Measurements from ENCODE around the gene ZDHHC4.

The ZDHHC4 gene

DNA sequence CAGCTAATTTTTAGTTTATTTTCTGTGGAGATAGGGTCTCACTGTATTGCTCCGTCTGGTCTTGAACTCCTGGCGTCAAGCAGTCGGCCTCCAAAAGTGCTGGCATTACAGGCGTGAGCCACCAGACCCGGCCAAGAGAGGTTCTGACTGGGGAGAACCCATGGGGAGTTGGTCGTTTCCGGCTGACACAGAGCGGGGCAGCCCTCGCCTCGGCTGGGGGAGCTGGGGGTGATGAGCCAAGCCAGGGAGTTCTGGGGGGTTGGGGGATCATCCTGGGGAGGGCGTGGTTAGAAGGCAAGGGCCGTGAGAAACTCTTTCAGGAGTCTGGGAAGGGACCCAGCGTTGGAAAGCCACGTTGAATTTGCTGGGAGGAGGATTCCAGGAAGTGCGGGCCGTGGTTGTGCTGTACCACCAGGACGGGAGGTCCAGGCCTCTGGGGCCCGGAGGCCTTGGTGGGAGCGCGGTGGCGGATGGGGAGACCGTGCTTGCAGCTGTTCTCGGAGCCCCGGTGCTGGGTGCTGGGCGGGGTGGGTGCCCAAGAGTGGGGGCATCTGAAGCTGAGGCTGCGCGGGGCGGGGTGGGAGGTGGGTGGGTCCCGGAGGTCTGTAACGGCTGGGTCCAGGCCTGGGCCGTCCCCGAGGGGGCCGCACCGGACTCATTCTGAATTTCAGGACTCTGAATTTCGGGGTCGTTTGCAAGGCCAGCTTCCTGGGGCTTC is 29.8 kb downstream of the ZDHHC4 start:
- no peak for DNase-seq (ENCODE audit: low read depth in 2 of 2, low spot score in 1 of 2)

DNA sequence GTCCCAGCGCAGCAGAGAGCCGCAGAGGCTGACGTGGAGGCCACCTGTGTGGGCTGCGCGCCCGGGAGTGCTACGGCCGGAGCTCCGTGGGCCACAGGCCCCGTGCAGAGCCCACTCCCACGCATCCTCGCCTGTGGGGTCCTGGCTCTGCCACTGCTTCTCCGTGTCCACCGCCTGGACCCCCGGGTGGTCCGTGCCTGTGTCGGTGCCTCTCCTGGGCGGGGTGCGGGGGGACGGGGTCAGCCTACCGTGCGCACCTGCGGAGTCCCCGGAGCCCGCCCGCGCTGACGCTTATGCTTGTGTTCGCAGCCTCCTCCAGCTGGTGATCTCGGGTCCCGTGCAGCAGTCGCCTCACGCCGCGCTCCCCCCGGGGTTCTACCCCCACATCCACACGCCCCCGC is 30.4 kb downstream of the ZDHHC4 start:
- DNase-seq (ENCODE audit: low read depth in 2 of 2, low spot score in 1 of 2): no peak

DNA sequence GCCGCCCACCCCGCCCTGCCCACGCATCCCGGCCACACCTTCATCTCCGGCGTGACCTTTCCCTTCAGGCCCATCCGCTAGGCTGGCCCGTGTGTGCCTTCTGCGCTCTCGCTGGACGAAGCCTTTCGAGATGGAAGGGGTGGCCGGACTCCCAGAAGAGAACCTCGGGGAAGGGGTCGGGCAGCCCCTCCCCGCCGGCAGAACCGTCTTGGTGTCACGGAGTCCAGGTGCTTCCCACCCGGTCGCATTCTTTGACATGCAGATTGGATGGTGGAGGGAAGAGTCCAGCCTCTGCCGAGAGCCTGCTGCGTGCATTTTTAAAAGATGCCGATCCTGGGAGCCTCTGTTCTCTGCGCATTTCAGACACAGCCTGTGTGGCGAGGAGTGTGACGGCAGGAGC is 30.8 kb downstream of the ZDHHC4 start:
- no peak for DNase-seq (ENCODE audit: low read depth in 2 of 2, low spot score in 1 of 2)

DNA sequence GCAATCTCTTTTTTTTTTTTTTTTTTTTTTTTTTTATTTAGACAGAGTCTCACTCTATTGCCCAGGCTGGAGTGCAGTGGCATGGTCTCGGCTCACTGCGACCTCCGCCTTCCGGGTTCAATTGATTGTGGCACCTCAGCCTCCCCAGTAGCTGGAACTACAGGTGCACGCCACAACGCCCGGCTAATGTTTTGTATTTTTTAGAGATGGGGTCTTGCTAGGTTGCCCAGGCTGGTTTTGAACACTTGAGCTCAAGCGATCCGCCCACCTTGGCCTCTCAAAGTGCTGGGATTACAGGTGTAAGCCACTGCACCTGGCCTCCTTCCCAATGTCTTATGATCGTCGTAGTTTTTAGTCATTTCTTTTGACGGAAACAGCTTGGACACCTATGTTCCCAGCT is 31.5 kb downstream of the ZDHHC4 start:
- no peak for DNase-seq (ENCODE audit: low read depth in 2 of 2, low spot score in 1 of 2)

DNA sequence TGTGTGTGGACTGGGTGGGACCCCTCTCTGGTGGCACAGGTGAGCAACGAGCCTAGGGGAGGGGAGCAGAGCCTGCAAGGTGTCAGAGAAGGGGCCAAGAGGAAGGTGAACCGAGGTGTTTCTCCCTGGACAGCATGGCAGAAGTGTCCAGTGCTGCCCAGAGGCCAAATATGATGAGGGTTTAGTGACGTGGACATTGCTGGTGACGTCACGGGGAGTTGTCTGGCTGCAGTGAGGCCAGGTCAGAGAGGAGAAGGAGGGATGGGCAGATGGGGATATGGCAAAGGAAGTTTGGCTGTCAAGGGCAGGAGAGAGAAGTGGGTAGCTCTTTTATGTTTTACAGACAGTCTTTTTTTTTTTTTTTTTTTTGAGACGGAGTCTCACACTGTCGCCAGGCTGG is 35.6 kb downstream of the ZDHHC4 start:
- DNase-seq (ENCODE audit: low read depth in 2 of 2, low spot score in 1 of 2): no peak

DNA sequence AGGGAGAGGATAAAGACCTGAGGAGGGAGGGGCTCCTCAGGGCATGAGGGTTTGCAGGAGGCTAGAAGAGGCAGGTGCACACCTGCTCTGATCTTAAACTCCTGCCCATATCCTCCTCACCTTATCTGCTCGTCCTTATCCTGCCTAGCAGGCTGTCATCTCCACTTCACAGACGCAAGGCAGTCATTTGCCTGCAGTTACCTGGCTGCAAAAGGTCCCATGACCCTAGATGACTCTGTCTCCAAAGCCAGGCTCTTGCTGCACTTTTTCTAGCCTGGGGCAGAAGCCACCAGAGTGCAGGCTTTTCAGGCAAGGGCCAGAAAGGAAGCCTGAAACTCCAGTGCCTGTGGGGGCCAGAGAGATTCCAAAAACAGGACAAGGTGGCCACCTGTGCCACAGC is 36.5 kb downstream of the ZDHHC4 start:
- DNase-seq (ENCODE audit: low read depth in 2 of 2, low spot score in 1 of 2): no peak

DNA sequence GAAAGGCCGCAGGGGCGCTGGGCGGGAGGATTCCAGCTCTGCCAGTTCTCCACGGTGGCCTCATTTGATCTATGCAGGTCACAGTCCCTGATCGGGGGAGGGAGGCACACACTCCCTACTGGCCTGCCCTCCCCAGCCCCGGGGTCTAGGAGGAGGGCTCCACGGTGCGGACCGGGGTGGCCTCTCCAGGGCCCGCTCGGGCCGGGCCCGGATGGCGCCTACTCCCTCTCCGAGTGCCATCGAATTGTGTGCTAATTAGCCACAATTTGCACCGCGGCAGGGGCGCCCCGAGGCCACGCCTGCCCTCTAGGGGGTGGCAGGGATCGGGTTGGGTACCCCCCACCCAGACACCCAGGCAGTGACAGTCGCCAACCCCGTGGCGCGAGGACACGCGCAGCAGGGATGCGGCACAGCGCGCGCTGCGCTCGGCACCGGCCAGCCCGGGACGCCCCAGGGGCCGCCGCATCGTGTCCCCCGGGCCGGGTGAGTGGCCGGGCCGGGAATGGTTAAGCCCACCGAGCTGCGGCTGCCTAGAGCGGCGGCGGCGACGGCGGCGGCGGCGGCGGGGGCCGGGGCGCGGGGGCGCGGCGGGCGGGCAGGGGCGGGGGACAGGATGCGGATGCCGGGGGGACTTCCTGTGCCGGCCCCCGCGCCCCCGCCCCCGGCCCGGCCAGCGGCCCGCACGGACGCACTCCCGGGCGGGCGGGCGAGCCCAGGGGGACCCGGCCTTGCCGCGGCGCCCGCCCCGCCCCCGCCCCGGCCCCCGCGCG is 37.9 kb downstream of the ZDHHC4 start, which contains the start of gene ZNF853:
Gene ZNF853, plus strand, starts transcription at position 658 of the 770 bp plus-strand sequence. CDS start 565 bp downstream, outside the sequence.
- no peak for DNase-seq (ENCODE audit: low read depth in 2 of 2, low spot score in 1 of 2)

DNA sequence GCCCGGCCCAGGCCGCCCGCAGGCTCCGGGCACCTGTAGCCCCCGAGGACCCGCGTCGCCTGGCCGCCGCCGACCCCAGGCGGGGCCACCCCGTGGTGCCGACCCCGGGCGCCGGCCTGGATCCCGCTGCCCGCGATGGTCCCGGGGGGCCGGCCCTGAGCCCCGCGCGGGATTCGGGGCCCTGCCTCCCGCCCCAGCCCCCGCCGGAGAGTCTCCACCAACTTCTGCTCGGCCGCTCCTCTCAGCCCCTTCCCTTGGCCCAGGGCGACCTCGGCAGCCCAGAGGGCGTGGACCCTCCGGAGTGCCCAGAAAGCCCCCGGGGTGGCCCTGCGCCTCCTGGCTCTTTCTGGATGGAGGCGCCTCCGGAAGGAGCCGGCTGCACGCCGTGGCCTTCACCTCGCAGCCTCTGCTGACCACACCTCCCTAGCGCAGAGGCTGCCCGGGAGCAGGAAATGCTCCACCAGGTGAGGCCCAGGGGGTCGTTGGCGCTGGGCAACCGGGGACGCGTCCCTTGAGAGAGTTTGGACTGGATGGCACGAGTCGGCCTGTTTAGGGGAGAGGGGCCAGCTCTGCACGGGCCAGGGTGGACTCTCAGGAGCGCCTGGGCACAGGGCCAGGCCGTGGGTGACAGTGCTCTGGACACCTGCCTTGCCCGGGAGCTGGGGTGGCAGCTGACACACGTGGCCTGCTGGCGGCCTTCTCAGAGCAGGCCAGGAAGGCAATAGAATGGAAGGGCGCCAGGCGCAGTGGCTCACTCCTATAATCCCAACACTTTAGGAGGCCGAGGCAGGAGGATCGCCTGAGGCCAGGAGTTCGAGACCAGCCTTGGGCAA is 38.7 kb downstream of the ZDHHC4 start:
- DNase-seq (ENCODE audit: low read depth in 2 of 2, low spot score in 1 of 2): no peak

DNA sequence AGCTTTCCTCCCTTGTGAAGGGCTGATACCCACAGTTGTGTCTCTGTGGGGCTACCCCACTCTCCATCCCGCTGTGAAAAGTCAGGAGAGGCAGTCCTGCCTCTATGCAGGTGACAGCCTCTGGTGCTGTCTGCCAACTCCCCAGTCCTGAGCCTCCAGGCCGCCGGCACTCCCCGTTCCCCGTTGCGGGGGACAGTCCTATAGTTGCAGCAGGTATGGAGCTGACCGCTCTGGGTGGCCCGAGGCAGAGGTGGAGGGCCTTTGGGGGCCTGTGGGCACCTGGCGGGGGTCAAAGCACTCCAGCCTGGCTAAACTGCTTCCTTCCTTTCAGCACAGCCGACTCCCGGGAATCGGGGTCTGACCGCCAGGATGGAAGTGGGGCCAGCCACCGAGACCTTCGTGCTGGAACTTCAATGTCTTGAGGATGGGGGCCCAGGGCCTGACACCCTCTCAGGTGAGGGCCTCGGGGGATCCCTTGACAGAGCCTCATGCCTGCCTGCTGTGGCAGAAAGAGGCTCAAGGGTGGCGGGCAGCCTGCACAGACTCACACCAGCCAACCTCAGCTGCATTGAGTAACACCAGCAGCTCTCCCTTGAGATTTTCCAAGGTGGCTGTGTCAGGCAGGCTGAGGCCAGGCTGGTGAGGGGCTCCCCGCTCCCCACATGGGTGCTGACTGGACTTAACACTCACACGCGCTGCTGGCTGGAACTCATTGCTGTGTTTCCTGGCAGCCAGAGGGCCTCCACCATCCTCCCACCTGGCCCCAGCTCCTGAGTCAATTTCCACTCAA is 39.8 kb downstream of the ZDHHC4 start:
- no peak for DNase-seq (ENCODE audit: low read depth in 2 of 2, low spot score in 1 of 2)

DNA sequence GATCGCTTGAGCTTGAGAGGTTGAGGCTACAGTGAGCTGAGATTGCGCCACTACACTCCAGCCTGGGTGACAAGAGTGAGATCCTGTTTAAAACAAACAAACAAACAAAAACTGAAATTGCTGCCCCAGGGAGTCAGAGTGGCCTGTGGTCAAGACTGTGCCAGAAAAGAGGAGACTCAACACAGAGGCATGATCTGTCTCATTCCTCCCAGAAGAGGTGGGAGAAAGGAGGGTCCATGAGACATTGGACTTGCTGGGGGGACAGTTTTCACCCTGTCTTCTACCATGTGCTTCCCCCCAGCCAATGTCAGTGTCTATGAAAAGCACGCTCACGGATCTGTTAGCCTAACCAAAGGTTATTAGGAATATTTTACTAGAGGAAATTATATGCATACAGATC is 41.4 kb downstream of the ZDHHC4 start:
- DNase-seq (ENCODE audit: low read depth in 2 of 2, low spot score in 1 of 2): no peak

DNA sequence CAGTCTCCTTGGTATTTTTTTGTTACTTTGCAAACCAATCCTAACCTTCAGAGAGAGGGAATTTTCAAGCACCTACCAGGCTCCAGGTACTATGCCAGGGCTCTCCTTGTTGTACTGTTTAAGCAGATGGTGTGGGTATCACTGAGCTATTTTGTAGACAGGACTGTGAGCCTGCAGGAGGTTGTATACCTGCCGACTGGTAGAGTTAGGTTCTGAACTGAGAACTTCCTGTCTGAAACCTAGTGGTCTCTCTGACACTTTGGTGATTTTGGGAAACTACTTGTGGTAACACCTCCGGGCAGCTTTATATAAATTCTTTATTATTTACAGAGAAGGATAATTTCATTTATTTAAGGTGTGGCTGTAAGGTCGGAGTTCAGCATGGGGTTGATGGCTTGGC is 42.7 kb downstream of the ZDHHC4 start:
- DNase-seq (ENCODE audit: low read depth in 2 of 2, low spot score in 1 of 2): no peak

DNA sequence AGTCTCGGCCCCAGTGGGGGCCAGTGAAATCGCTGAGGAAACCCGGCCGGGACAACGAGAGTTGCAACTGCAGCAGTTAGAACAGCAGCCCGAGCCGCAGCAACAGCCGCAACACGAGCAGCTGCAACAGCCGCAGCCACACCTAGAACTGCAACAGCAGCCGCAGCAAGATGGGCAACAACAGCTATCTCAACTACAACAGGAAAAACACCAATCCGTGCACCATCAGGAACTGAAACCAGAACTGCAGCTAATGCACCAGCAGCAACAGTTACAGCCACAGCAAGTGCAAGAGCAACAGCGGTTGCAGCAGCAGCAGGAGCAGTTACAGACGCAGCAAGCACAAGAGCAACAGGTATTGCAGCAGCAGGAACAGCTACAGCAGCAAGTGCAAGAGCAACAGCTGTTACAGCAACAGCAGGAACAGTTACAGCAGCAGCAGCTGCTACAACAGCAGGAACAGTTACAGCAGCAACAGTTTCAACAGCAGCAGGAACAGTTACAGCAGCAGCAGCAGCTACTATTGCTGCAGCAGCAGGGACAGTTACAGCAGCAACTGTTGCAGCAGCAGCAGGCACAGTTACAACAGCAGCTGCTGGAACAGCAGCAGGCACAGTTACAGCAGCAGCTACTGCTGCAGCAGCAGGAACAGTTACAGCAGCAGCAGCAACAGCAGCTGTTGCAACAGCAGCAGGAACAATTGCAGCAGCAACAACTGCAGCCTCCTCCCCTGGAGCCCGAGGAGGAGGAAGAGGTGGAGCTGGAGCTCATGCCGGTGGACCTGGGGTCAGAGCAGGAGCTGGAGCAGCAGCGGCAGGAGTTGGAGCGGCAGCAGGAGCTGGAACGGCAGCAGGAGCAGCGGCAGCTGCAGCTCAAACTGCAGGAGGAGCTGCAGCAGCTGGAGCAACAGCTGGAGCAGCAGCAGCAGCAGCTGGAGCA is 44.2 kb downstream of the ZDHHC4 start:
- no peak for DNase-seq (ENCODE audit: low read depth in 2 of 2, low spot score in 1 of 2)

DNA sequence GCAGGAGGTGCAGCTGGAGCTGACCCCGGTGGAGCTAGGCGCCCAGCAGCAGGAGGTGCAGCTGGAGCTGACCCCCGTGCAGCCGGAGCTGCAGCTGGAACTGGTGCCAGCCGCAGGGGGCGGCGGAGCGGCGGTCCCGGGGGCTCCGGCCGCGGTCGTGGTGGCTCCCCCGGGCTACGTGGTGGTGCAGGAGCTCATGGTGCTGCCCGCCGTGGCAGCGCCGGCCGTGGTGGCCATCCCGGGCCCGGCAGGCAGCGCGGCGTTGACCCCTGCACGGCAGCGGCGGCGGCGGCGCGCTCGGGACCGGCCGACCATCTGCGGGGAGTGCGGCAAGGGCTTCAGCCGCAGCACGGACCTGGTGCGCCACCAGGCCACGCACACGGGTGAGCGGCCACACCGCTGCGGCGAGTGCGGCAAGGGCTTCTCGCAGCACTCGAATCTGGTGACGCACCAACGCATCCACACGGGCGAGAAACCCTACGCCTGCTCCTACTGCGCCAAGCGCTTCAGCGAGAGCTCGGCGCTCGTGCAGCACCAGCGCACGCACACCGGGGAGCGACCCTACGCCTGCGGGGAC is 45.0 kb downstream of the ZDHHC4 start:
- DNase-seq (ENCODE audit: low read depth in 2 of 2, low spot score in 1 of 2): no peak

DNA sequence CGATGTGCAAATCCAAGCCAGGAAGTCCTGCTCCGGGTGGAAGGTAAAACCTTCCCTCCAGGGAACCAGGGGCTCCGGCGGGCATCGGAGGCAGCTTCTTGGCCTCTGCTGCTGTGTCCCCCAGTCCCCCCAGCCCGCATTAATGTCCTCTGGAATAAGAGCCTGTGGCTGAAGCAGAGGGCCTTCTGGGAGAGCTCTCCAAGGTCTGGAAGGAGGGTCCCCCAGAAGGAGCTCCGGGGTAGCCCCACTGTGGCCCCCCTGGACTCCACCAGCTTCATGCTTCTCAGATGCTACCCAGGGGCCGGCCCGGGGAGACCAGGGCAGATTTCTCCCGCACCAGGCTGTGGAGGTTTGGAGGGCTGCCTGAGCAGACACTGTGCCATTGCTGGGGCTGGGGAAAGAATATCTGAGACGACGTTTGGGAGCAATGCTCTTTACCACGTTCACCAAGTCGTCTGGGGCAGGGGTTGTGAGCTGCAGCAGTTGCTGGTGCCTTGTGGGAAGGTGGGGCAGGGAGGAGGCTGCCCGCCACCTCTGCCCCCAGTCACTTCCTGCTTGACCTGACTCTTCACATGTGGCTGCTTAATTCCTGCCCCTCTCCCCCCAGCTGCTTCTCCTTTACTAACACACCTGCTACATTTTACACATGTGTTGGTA is 46.5 kb downstream of the ZDHHC4 start:
- no peak for DNase-seq (ENCODE audit: low read depth in 2 of 2, low spot score in 1 of 2)

DNA sequence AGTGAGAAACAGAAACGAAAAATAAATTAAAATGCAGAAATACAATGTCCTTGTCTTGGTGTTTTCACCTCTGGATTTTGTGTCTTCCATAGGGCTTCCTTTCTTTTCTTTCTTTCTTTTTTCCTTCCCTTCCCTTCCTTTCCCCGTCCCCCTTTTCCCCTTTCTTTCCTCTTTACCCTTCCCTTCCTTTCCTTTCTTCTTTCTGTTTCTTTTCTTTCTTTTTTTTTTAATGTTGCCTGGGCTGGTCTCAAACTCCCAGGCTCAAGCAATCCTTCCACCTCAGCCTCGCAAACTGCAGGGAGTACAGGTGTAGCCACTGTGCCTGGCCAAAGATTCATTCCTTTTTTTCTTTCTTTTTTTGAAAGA is 47.0 kb downstream of the ZDHHC4 start:
- no peak for DNase-seq (ENCODE audit: low read depth in 2 of 2, low spot score in 1 of 2)

DNA sequence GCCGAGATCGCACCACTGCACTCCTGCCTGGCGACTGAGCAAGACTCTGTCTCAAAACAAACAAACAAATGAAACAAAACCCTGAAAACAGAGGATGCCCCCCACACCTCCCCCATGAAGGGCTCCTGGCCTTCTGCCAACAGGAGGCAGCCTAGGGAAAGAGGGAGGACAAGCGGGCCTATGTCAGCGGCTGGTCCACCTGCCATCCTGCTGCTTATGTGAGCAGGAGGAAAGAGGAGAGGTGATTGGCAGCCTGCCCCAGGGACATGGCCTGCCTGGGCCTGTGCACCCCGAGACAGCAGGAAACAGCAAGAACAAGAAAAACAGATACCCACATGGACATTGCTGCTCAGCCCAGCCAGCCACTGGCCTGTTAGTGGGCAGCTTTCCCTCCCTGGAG is 50.8 kb downstream of the ZDHHC4 start:
- DNase-seq (ENCODE audit: low read depth in 2 of 2, low spot score in 1 of 2): no peak

DNA sequence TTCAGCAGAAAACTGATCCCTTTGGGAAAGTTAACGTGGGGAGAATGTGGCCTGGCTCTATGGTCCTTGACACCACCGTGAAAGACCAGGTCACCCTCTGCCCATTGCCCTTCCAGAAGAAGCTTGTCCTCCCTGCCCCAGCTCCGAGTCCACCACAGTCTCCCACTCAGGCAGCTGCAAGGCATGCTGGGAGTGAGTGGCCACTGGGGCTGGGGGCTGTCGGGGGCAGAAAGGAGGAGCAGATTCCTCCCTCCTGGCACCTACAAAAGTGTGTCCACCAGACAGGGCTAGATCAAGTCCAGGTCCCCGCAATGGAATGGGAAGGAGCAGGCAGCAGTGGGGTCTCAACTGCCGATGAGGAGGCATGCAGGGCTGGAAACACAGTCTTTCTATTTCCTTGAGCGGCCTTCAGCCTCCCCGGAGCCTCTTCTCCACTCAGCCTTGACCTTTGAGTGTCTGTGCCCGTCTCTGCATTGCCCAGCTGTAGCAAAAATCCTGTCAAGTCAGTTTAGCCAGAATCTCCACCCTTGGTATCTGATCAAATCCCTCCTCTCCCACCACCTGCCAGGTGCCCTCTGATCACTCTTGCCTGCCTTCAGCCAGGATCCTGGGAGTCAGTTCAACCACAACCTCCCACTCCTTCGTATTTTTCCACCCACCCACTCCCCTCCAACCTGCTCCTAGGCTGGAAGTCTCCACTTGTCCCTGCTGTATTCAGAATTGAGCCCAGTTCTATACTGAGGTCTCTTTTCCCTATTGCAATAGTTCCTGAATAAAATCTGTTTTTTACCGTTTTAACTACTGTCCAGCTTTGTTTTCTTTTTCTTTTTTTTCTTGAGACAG is 53.0 kb downstream of the ZDHHC4 start:
- no peak for DNase-seq (ENCODE audit: low read depth in 2 of 2, low spot score in 1 of 2)

DNA sequence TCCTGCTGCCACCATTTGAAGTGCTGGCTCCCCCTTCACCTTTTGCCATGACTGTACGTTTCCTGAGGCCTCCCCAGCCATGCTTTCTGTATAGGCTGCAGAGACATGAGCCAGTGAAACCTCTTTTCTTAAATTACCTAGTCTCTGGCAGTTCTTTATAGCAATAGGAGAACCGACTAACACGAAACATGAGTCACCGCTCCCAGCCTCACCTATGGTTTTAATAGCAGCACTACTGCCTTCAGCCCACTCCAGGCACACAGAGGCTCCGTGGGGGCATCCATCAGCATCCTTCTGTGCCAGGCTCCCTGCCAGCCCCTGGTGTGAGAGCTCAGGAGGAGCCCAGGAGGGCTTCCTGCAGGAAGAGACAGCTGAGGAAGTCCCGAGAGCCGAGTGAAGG is 54.4 kb downstream of the ZDHHC4 start:
- DNase-seq (ENCODE audit: low read depth in 2 of 2, low spot score in 1 of 2): no peak

Measured in stimulated activated CD8-positive, alpha-beta memory T cell treated with anti-CD3 and anti-CD28 coated beads, Interleukin-4, amount 100 ng/mL, for 4 hours (primary cell).